Skeletal muscle tissue (tissue), 4 donors: ENCODE measurements around the gene NPR2. TPM values are rescaled to one million over a fixed set of nuclear protein-coding genes. Genes with fewer than 3 reads are reported as not detected.

Experiments
- H3K27ac ChIP-seq: one replicate; pipeline ENCODE4 v1.7.0; 2013; ENCODE audit warnings: mild to moderate bottlenecking, low read depth, low read length, inconsistent platforms
- H3K27me3 ChIP-seq, 3 donors: one replicate each; pipeline ENCODE4 v1.7.0; 2013; ENCODE audit warnings: low read length in 3 of 3; ENCODE audit not compliant: control insufficient read depth in 3 of 3, insufficient read depth in 3 of 3
- H3K36me3 ChIP-seq, 3 donors: one replicate each; pipeline ENCODE4 v1.7.0; 2013; ENCODE audit warnings: low read length in 3 of 3; ENCODE audit not compliant: control insufficient read depth in 3 of 3, insufficient read depth in 3 of 3
- H3K4me1 ChIP-seq, 3 donors: one replicate each; pipeline ENCODE4 v1.7.0; 2013; ENCODE audit warnings: low read length in 3 of 3, mild to moderate bottlenecking in 3 of 3; ENCODE audit not compliant: control insufficient read depth in 3 of 3, insufficient read depth in 3 of 3
- H3K4me3 ChIP-seq, 3 donors: one replicate each; pipeline ENCODE4 v1.7.0; 2013; ENCODE audit warnings: low read length in 3 of 3
- H3K9ac ChIP-seq, 3 donors: one replicate each; pipeline ENCODE4 v1.7.0; 2013; ENCODE audit warnings: low read length in 3 of 3, mild to moderate bottlenecking in 3 of 3, moderate library complexity in 2 of 3, low read depth in 1 of 3
- H3K9me3 ChIP-seq, 3 donors: one replicate each; pipeline ENCODE4 v1.7.0; 2013; ENCODE audit warnings: low read length in 3 of 3; ENCODE audit not compliant: control insufficient read depth in 3 of 3
- total RNA-seq: library from RNA; depleted of rRNA; stranded (reverse); fragments of >200 nt; gene quantifications from one replicate; pipeline ENCODE4 v1.2.3, GENCODE V29; 2014
- donor health status: Osteomylitis.

Gene NPR2
- total RNA-seq, 1 donor from 2014 or later = 7.3 TPM

DNA sequence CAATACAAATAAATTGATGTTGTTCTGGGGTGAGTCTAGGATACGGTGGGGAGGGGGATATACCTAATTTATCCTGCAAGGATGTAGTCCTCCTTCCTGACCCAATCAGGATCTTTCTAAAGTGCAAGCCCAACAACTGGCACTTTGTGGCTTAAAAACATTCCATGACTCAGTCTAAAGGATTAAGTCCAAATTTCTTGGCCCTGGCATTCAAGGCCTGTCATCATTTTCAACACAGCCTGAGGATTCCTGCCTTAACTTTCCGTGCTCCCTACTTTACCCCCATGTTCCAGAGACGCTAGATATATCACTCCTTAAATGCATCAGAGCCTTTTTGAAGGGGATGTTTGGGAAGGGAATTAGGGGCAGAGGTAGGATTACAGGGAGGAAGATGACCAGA lies 36.1 kb downstream of the NPR2 start:
- Histone ChIP-seq H3K4me3 (no peak overlapping the region), H3K9me3 (no peaks in the 10 kb centered on the region)

DNA sequence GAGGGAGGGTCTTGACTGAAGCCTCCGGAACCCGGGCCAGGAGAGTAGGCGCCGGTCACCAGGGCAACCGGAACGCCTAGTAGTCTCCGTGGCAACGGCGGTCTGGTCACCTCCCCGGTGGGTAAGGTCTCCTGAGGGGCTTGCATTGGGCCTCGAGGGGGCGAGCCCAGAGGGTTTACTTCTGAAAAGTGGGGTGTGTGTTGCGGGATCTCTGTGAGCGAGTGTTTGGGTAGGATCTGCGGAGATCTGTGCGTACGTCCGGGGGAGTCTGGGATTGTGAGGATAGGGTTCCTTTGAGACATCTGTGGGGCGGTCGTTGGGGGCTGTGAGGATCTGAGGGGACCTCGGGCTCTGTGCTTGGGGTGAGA lies 37.3 kb downstream of the NPR2 start, which contains the start of gene FAM221B:
Gene FAM221B (minus strand): TSS at position 17 of the 368 bp plus-strand sequence. CDS start 2,571 bp downstream, outside the sequence.
- H3K27me3 ChIP-seq = no peaks in the 10 kb centered on the region
- no peaks in the 10 kb centered on the region for H3K36me3 ChIP-seq
- H3K4me3 ChIP-seq = peak within 1 kb of the TSS; percentile 79 to 95 (median 92)
- H3K27ac ChIP-seq = peak within 1 kb of the TSS; percentile 83
- no peaks in the 10 kb centered on the region for H3K9me3 ChIP-seq
- peak within 1 kb of the TSS; percentile 87 to 94 (median 90) for H3K9ac ChIP-seq
- H3K4me1 ChIP-seq = peaks cover 46 to 55% (median 55%) of the 10 kb centered on the region in 3 donors

More for the DNA sequence above, 36.1 kb downstream of the NPR2 start:
- no peak overlapping the region for H3K27ac ChIP-seq
- H3K27me3 ChIP-seq = no peaks in the 10 kb centered on the region
- H3K36me3 ChIP-seq = no peaks in the 10 kb centered on the region
- H3K9ac ChIP-seq = no peak overlapping the region
- peaks cover 34 to 43% (median 43%) of the 10 kb centered on the region in 3 donors for H3K4me1 ChIP-seq

DNA sequence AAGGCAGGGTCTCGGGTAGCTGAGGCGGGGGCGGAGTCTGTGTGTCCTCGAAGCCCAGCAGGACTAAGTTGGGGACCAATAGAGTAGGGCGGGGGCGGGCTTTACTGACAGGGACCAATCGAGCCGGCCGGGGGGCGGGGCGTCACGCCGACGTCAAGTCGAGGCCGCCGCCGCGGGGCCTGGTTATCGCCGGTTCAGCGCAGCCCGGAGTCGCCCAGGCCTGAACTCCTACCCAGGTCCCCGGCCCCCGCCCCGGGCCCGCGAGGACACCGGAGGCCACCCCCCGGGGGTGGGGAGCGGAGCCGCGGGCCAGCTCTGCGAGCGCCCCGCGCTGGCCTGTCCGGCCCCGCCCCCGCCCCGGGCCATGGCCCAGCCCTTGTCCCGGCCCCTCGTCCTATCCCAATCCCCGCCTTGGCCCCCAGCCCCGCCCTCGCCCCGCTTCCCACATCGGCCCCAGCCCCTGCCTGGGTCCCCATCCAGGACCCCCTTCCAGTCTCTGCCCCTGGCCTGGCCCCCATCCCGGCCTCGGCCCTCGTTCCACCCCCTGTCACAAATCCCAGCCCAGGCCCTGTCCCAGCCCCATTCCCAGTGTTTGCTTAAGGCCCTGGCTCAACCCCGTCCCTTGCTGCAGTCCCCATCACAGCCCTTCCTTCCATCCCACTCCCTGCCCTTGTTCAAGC lies 37.8 kb downstream of the NPR2 start, which contains the start of gene TMEM8B:
Gene TMEM8B (plus strand): TSS at position 145 of the 680 bp plus-strand sequence. CDS start 220 bp downstream, at position 365.
- Histone ChIP-seq H3K4me3 (peak within 1 kb of the TSS; percentile 79 to 95 (median 92)), H3K9me3 (no peaks in the 10 kb centered on the region), H3K27me3 (no peaks in the 10 kb centered on the region), H3K36me3 (no peaks in the 10 kb centered on the region), H3K9ac (peak within 1 kb of the TSS; percentile 87 to 94 (median 90)), H3K4me1 (peaks cover 51 to 60% (median 60%) of the 10 kb centered on the region in 3 donors), H3K27ac (peak within 1 kb of the TSS; percentile 83)

DNA sequence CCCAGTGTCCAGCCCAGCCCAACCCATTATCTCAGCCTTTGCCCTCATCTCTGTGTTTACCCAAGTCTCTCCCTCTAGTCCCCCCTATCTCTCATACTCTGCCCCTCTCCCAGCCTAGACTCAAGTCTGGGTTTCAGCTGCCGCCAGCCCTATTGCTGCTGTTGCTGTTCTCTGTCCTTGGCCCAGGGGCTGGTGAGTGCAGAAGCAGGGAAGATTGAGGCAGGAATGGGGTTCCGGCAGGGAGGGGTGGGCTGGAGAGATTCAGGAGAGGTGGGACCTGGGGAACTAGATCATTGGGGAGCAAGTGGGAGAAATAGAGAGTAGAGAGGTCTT lies 38.3 kb downstream of the NPR2 start:
- H3K36me3 ChIP-seq = peaks cover 0 to under 1% (median 0%) of the 10 kb centered on the region in 3 donors
- H3K27ac ChIP-seq = peak overlapping the region; percentile 83
- H3K27me3 ChIP-seq = no peaks in the 10 kb centered on the region
- H3K9me3 ChIP-seq = no peaks in the 10 kb centered on the region
- peak overlapping the region; percentile 81 to 94 (median 87) for H3K9ac ChIP-seq
- H3K4me1 ChIP-seq = peaks cover 56 to 65% (median 65%) of the 10 kb centered on the region in 3 donors
- H3K4me3 ChIP-seq = peak overlapping the region; percentile 79 to 95 (median 82)

DNA sequence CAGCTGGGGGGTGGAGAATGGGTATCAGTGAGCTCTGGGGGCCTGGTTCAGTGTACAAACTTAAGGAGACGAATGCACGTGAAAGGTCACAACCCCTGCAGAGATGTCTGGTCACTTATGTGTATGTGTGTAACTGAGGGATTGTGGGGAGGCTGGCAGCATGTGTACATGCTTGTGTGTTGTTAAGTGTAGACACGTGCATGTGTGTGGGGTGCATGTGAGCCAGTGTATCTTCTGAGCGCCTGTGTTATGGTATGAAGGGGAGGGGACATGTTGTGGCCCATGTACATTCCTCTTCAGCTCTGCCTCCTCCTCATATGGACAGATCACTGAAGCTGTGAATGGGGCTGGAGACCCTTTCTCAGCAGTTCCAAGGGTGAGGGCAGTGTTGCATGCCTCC lies 39.6 kb downstream of the NPR2 start:
- Histone ChIP-seq H3K4me3 (peak overlapping the region in 2 of 3 donors; percentile 42 to 49), H3K9me3 (no peaks in the 10 kb centered on the region), H3K9ac (peak overlapping the region in 1 of 3 donors; percentile 45), H3K27ac (no peak overlapping the region), H3K36me3 (peaks cover 0 to 9% (median 4%) of the 10 kb centered on the region in 3 donors), H3K27me3 (no peaks in the 10 kb centered on the region), H3K4me1 (peaks cover 68 to 79% (median 78%) of the 10 kb centered on the region in 3 donors)

DNA sequence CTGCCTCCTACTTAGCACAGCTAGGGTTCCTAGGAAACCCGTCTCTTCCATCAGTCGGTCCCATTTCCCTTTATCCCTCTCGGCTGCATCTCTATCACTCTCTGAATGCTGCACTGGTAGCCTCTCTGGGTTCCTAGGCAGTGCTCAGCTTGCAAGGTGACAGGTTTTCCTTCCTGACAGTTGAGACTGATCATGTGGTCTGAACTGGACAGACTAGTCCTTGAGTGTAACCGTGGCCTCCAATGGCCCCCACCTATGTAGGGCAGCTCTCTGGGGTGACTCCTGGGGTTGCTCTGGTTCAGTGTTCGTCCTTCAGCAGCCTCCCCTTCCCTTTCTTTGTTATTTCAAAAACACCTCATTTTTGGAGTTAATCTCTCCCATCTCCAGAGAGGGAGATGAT lies 41.4 kb downstream of the NPR2 start:
- H3K36me3 ChIP-seq = peaks cover 0 to 11% (median 4%) of the 10 kb centered on the region in 3 donors
- peak overlapping the region; percentile 26 to 60 (median 57) for H3K9ac ChIP-seq
- H3K4me3 ChIP-seq = no peak overlapping the region
- peaks cover 69 to 81% (median 80%) of the 10 kb centered on the region in 3 donors for H3K4me1 ChIP-seq
- H3K27me3 ChIP-seq = no peaks in the 10 kb centered on the region
- H3K9me3 ChIP-seq = no peaks in the 10 kb centered on the region
- peak overlapping the region; percentile 68 for H3K27ac ChIP-seq

DNA sequence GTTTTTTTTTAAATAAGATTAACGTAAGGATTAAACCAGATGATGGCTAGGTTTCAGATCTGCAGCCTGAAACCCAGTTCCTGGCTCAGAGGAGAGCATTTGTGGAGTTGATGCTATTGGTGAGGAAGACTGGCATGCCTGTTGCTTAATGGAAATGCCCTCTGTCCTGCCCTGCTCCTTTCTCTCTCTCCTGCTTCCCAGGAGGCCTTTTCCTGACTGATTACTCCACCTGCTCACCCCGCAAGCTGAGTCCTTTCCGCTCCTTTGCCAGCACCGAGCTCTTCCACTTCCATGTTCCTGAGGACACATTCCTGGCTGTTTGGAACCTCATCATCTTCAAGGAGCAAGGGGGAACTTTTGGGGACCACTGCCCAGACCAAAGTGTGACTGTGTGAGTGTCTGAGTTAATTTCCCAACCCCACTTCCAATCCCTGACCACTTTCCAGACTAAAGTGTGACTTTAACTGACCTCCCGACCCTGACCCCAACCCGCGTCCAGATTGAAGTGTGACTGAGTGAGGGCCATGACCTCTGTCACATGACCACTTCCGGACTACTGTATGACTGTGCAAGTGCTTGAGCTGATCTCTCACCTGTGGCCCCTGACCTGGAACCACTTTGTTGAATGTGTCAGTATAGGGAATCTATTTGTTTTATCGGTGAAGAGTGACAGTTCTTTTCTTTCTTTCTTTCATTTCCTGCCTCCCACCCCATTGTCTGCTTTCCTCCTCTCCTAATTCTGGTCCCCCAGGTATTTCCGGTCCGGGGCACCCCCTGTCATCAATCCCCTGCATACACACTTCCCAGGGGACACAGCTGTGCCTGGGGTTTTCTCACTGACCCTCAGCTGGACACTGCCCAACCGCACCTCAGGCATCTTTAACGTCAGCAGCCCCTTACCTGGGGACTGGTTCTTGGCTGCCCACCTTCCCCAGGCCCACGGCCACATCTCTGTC lies 43.1 kb downstream of the NPR2 start:
- no peak overlapping the region for H3K27ac ChIP-seq
- no peaks in the 10 kb centered on the region for H3K27me3 ChIP-seq
- peaks cover 0 to 11% (median 4%) of the 10 kb centered on the region in 3 donors for H3K36me3 ChIP-seq
- no peaks in the 10 kb centered on the region for H3K9me3 ChIP-seq
- H3K9ac ChIP-seq = peak overlapping the region in 1 of 3 donors; percentile 57
- no peak overlapping the region for H3K4me3 ChIP-seq
- H3K4me1 ChIP-seq = peaks cover 62 to 72% (median 70%) of the 10 kb centered on the region in 3 donors

DNA sequence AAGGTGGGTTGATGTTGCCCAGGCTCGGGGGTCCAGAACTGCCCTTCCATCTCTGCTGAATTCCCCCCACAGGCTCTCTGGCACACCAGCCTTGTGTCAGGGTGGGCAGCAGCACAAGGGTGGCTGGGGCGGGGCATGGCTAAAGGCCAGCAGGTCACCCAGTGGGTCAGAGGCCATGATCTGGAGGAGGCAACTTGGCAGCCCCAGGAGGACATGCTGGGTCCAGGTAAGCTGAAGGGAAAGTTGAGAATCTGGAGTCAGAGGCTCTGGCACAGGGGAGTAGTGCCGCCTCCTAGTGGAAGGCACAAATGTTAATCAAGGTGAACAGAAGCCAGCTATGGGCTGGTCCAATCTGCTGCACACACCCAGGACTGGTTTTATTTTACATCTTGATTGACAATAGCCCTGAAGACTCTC lies 43.8 kb downstream of the NPR2 start:
- no peak overlapping the region for H3K4me3 ChIP-seq
- peaks cover 0 to 11% (median 4%) of the 10 kb centered on the region in 3 donors for H3K36me3 ChIP-seq
- peaks cover 57 to 65% (median 64%) of the 10 kb centered on the region in 3 donors for H3K4me1 ChIP-seq
- H3K27ac ChIP-seq = no peak overlapping the region
- no peaks in the 10 kb centered on the region for H3K27me3 ChIP-seq
- H3K9ac ChIP-seq = peak overlapping the region in 1 of 3 donors; percentile 22
- H3K9me3 ChIP-seq = no peaks in the 10 kb centered on the region

DNA sequence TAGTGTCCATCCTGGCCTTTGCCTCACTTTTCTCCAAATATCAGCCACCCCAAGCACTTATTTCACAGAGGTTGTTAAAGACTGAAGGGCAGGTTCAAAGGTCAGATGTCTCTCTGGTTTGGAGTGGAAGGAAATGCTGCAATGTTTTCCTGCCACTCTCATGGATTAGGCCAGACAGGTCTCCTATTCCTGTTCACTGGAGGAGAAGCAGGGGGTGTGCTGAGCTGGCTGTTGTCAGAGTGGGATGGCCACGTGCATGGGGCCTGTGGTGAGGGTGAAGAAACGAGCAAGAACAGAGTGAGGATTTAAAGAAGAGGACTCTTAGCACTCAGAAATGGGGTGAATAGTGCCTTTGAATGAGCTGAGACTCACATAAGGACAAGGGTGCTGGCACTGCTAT lies 44.4 kb downstream of the NPR2 start:
- no peaks in the 10 kb centered on the region for H3K27me3 ChIP-seq
- peaks cover 0 to 11% (median 4%) of the 10 kb centered on the region in 3 donors for H3K36me3 ChIP-seq
- H3K9me3 ChIP-seq = no peaks in the 10 kb centered on the region
- H3K27ac ChIP-seq = no peak overlapping the region
- peaks cover 52 to 60% (median 59%) of the 10 kb centered on the region in 3 donors for H3K4me1 ChIP-seq
- H3K9ac ChIP-seq = peak overlapping the region in 2 of 3 donors; percentile 22 to 28
- H3K4me3 ChIP-seq = peak overlapping the region in 1 of 3 donors; percentile 6
